DMS79 treated with DMSO at 0.1 percent for 48 hours (cell line): ENCODE results near the gene ALDH3B2.
"Not testable (repeated sequence)": the region's sequence is repeated elsewhere in the genome, so short reads cannot be mapped to it uniquely, and the experiment has no call there.

ENCODE experiments used
- DNase-seq: peaks from one replicate; lab custom pipeline; 2025; lab: John Stamatoyannopoulos, UW

Gene ALDH3B2

GRCh38 chr11:67674442-67674871 lies at the start of gene ALDH3B2:
TSS of gene ALDH3B2 (minus strand) at chr11:67674623. CDS start at chr11:67666935, 7,688 bp downstream.
- no peak for DNase-seq

GRCh38 chr11:67723036-67723435 lies 48.6 kb upstream of the ALDH3B2 start:
- DNase-seq = not testable (repeated sequence)

GRCh38 chr11:67716226-67716625 lies 41.8 kb upstream of the ALDH3B2 start:
- not testable (repeated sequence) for DNase-seq

GRCh38 chr11:67715801-67716200 lies 41.4 kb upstream of the ALDH3B2 start:
- not testable (repeated sequence) for DNase-seq

GRCh38 chr11:67713892-67714509 lies 39.6 kb upstream of the ALDH3B2 start:
- DNase-seq = not testable (repeated sequence)

GRCh38 chr11:67711676-67712075 lies 37.3 kb upstream of the ALDH3B2 start:
- not testable (repeated sequence) for DNase-seq

GRCh38 chr11:67711212-67711611 lies 36.8 kb upstream of the ALDH3B2 start:
- not testable (repeated sequence) for DNase-seq

GRCh38 chr11:67709806-67710205 lies 35.4 kb upstream of the ALDH3B2 start:
- DNase-seq = not testable (repeated sequence)

- no peak for DNase-seq
Measured at GRCh38 chr11:67705264-67705663, 30.8 kb upstream of the ALDH3B2 start.

GRCh38 chr11:67704524-67704923 lies 30.1 kb upstream of the ALDH3B2 start:
- DNase-seq = no peak

- not testable (repeated sequence) for DNase-seq
Measured at GRCh38 chr11:67703709-67704108, 29.3 kb upstream of the ALDH3B2 start.

- DNase-seq = peak; percentile 10
Measured at GRCh38 chr11:67700548-67701262, 26.3 kb upstream of the ALDH3B2 start.

- DNase-seq = no peak
Measured at GRCh38 chr11:67700141-67700540, 25.7 kb upstream of the ALDH3B2 start.

GRCh38 chr11:67699521-67699920 lies 25.1 kb upstream of the ALDH3B2 start:
- no peak for DNase-seq

GRCh38 chr11:67698247-67698646 lies 23.8 kb upstream of the ALDH3B2 start:
- no peak for DNase-seq

GRCh38 chr11:67697846-67698245 lies 23.4 kb upstream of the ALDH3B2 start:
- no peak for DNase-seq

- no peak for DNase-seq
Measured at GRCh38 chr11:67696998-67697397, 22.6 kb upstream of the ALDH3B2 start.

GRCh38 chr11:67695606-67696005 lies 21.2 kb upstream of the ALDH3B2 start:
- DNase-seq = no peak

- DNase-seq = no peak
Measured at GRCh38 chr11:67694875-67695555, 20.6 kb upstream of the ALDH3B2 start.

GRCh38 chr11:67691149-67691548 lies 16.7 kb upstream of the ALDH3B2 start:
- no peak for DNase-seq

- DNase-seq = no peak
Measured at GRCh38 chr11:67689178-67689577, 14.8 kb upstream of the ALDH3B2 start.

- no peak for DNase-seq
Measured at GRCh38 chr11:67687986-67688385, 13.6 kb upstream of the ALDH3B2 start.
